Stimulated activated CD8-positive, alpha-beta memory T cell treated with anti-CD3 and anti-CD28 coated beads, Interleukin-2, amount 100 ng/mL, for 1 hour (primary cell): Measurements from ENCODE around the gene SORBS1.

Experiments used
- DNase-seq, 2 donors: peaks; one replicate each; pipeline ENCODE4 v3.0.0-alpha.2; 2020; ENCODE audit warnings: low read depth in 2 of 2

The SORBS1 gene

DNA sequence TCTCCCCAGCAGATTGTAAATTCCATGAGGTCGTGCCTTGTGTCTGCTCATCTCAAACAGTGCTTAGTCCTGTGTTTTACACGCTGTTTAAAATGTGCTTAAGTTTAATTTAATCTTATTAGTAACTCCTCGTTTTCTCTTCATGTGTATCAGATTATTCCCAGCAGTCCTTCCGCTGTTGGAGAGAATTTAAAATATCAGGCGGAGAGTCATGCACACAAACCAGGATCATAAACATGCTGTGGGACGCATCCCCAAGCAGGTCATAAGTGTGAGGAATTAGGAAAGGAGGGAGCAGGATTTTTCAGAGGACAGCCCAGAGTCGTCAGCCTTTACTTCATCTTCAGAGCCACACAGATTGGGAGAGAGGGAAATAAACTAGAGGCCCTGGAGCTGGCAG lies 4.2 kb upstream of the SORBS1 start:
- no peak for DNase-seq

GRCh38 chr10:95564291-95564690 lies 3.1 kb upstream of the SORBS1 start:
- DNase-seq: no peak

- no peak for DNase-seq
Observed at GRCh38 chr10:95562341-95562965, 1.3 kb upstream of the SORBS1 start.

DNA sequence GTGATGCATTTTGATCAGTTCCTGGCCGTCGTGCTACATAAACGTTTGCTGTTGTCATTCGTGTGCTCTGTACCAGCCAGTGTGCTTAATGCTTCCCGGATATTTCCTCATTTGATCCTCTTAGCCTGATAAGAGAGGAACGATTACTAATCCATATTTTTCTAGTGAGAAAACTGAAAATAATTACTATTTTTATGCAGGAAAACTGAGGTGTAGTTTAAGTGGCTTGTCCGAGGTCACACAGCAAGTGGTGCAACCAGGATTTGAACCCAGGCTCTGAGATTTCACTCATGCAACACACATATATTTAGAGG lies 650 bp upstream of the SORBS1 start:
- no peak for DNase-seq

DNA sequence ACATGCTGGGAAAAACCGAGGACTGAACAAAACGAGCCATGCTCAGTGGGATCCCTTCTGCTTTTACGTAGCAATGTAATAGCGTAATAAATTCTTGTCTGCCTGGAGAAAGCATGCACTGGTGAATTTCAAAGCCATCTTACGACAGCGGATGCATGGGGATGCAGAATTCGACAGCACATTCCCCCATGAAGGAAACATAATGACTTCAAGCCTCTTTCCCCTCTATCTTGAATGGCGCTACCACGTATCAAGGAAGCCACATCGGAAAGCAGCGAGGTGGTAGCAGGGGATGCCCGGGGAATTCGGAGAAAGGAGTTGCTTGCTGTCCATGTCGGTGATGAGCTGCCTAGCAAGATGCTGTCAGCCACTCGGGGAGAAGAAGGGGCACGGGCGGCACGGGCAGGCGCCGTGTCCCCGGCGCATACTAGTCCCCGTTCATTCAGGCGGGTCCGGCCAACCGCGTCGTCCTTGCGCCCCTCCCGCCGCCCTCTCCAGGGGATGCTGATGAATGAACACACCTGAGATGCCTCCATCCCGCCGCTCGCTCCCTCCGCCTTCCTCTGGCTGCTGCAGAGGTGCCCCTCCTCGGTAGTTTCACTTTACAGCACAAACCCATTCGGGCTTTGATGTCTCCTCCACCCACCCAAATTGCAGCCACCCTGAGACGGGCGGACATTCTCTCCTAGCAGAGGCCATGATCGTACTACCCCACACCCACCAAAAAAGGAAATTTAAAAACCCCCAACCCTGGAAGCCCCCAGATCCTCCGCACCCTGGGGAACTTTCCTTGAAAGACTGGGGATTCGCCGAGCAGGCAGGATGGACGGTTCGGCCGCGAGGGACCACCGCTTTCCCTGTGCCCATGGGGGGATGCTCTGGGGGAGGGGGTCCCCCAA lies 644 bp downstream of the SORBS1 start:
- peak; percentile 7 to 11 for DNase-seq

DNA sequence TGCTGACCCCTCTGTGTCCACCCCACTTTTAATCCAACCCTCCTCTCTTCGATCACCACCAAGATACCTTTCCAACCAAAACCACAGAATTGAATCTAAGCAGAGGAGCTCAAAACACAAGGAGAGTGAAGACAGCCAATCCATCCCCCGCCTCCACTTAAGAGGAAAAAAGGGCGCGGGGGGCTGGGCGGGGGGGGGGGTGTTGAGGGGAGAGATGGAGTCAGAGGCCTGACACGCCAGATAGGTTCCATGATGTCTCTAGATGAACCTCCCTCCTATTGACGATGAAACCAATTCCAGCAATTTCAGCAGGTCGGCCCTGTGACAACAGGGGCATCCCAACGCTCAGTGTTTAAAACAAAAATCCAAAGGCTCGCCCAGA lies 1.3 kb downstream of the SORBS1 start:
- no peak for DNase-seq

GRCh38 chr10:95559471-95559870 lies 1.7 kb downstream of the SORBS1 start:
- DNase-seq: no peak

GRCh38 chr10:95558593-95559320 lies 2.4 kb downstream of the SORBS1 start:
- DNase-seq: no peak

DNA sequence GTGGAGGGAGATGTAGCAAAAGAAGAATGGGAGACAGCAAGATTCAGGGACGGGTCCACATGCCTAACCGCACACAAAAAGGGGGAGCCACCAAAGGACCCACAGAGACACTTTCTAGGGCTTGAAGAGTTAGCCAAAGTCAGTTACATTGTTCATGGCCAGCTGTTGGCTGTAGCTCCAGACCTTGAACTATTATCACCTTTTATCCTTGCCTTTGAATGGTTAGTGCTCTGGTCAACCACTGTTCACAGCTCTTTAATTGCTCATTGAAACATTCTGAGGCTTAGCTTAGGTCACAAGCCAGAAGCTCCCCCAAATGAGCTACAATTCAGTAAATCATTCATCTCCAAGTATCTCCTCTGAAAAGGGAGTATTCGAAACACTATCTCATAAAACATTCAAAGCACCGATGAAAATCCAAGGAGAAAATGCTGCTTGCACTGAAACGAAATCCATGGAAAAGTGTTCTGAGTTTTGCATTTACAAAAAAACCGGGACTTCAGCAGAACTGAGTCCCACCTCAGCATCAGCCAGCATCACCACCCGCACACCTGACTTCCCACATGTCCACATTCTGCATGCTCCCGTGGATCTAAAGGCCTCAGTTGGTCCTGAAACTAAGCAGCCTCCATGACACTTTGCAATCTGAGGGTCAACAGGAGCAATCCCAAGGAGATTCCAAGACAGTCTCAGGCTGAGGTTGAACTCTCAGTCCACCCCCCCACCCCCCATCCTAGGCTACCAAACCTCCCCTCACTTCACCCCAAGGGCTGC lies 4.0 kb downstream of the SORBS1 start:
- no peak for DNase-seq

DNA sequence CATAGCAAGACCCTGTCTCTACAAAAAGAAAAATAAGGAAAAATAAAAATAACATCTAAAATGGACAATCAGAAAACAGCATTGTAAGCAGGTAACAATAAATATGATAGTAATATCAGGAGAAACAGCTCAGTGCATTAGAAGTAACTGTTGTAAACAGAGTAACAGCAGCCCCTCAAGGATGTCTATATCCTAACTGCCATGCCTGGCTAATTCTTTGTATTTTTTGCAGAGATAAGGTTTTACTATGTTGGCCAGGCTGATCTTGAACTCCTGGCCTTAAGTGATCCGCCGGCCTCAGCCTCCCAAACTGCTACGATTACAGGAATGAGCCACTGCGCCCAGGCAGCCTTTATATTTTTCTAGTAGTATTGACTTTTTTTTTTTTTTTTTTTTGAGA lies 7.5 kb downstream of the SORBS1 start:
- no peak for DNase-seq

DNA sequence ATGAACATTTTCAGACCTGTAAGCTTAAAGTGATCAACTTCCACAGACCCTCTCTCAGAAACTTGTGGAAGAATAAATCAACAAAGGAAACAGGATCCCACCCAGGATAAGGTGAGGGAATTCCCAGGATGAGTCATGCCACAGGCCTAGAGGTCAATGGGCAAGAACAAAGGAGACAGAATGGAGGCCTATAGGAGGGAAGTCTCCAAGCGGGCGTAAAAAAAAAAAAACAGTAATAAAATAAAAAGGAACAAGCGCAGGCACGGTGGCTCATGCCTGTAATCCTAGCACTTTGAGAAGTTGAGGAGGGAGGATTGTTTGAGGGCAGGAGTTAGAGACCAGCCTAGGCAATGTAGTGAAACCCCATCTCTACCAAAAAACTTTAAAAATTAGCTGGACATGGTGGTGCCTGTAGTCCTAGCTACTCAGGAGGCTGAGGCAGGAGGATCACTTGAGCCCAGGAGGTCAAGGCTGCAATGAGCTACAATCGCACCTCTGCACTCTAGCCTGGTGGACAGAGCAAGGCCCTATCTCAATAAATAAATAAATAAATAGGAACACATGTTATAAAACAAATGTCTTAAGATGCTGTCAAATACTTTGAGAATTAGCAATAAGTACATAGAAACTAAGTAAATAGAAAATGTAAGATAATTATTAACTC lies 8.4 kb downstream of the SORBS1 start:
- no peak for DNase-seq

- DNase-seq: no peak
Observed at GRCh38 chr10:95550073-95550672, 11.0 kb downstream of the SORBS1 start.

- DNase-seq: no peak
Observed at GRCh38 chr10:95547791-95548435, 13.3 kb downstream of the SORBS1 start.

GRCh38 chr10:95547197-95547596 lies 14.0 kb downstream of the SORBS1 start:
- DNase-seq: no peak

GRCh38 chr10:95545981-95546380 lies 15.2 kb downstream of the SORBS1 start:
- no peak for DNase-seq

DNA sequence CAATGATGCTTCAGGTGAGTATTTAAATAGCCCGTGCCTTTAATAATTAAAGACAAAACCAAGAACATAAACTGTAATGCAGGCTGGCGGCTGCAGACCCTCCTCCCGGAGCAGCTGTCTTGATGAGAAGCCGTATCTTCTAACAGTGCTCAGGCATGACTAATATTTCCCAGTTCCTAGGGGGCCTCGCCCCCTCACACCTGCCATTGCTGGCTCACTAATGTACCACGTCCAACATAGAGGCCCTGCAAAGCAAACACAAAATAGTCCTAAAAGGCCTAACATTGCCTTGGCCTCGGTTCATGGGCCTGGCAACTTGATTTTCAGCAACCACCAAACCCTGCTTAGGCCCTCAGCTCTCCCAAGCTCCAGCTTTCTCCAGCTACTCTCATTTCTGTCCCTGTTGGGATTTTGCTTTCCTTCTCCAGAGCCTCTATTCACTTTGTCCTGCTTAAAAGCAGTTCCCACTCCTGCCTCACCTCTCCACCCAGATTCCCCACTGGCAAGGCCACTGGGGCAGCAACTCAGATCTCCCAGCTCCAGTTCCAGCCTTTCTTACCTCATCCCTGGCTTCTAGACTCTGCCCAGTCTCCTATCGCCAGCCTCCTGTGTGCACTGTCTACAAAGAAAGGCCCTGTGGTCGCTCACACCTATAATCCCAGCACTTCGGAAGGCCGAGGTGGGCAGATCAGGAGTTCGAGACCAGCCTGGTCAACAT lies 16.2 kb downstream of the SORBS1 start:
- DNase-seq: no peak

GRCh38 chr10:95543459-95543858 lies 17.7 kb downstream of the SORBS1 start:
- DNase-seq: no peak

- DNase-seq: no peak
Observed at GRCh38 chr10:95542761-95543160, 18.4 kb downstream of the SORBS1 start.

DNA sequence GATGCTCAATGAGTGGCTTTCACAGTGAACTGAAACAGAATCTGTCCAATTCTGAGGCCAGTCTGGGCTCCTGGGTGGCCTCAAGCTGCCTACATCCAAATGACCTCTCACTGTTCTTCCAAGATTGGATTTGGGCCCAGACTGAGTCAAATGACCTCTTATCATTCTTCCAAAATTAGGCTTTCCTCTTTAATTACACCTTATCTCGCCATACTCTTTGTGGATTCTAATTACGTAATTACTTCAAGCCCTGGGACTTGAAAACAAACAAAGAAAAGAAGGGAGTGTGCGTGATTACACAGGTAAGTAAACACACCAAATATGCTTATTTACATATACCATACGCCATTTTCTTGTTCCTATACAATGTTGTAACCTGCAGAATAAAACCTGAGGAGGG lies 18.8 kb downstream of the SORBS1 start:
- DNase-seq: no peak

- DNase-seq: no peak
Observed at GRCh38 chr10:95540514-95541052, 20.6 kb downstream of the SORBS1 start.
